Measurements from ENCODE around the gene GALNT11. TPM values are rescaled to one million over a fixed set of nuclear protein-coding genes. Genes with fewer than 3 reads are reported as not detected.

The GALNT11 gene
- total RNA-seq, 1 donor: 15.3 TPM

DNA sequence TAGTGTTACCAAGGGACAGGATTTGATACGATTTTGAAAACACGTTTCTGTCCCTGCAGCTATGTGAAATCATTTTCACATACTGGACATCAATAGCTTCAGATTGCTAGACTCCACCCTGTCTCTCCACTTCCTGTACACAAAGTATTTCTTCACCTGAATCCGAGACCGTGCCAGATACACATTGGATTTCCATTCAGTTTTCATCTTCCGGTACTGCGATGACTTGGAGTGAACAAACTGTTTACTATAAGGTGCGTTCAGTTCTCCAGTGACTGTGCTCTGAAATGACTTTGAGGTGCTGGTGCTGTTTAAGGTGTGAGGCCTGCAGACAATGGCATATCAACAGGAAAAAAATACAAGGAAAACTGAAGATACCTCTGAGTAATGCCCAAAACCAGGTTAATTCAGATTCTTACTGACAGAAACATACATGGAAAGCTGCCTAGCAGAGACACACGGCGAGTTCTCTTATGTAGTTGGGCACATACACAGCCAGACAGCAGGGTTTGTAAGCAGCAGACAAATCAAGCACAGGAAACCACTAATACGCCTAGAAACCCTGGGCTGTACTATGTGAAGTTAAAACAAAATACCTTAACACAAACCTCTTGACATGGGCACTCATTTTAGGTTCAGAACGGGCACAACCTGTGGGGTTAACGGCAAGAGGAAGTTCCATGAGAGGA is 119.2 kb downstream of the GALNT11 start:
- no peak for DNase-seq (ENCODE audit: low read depth in 2 of 3, low spot score in 2 of 3)

GRCh38 chr7:152145853-152146466 is 120.5 kb downstream of the GALNT11 start:
- DNase-seq (ENCODE audit: low read depth in 2 of 3, low spot score in 2 of 3): peak in 2 of 3 donors; percentile 18 to 51

- DNase-seq (ENCODE audit: low read depth in 2 of 3, low spot score in 2 of 3): no peak
Observed at GRCh38 chr7:152148706-152149105, 123.2 kb downstream of the GALNT11 start.

DNA sequence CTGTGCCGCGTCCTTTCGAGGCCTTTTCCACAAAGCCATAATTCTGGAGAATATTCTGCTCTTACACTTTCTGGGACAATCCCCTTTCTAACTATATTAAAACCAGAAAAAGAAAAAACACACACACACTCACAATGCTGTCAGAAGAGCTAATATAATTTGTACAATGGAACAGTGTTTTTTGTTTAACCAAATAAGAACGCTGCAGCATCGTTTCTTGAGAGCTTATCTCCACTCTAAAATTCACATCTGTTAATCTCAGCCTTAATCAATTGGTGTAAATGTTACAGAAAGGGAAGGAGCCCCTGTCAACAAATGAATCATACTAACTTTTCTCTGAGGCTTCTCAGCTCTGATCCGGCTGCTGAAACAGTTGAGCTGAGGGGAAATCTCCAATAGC is 123.9 kb downstream of the GALNT11 start:
- DNase-seq (ENCODE audit: low read depth in 2 of 3, low spot score in 2 of 3): no peak

GRCh38 chr7:152152267-152152666 is 126.8 kb downstream of the GALNT11 start:
- no peak for DNase-seq (ENCODE audit: low read depth in 2 of 3, low spot score in 2 of 3)

GRCh38 chr7:152158801-152159587 is 133.5 kb downstream of the GALNT11 start:
- peak in 1 of 3 donors; percentile 11 for DNase-seq (ENCODE audit: low read depth in 2 of 3, low spot score in 2 of 3)

DNA sequence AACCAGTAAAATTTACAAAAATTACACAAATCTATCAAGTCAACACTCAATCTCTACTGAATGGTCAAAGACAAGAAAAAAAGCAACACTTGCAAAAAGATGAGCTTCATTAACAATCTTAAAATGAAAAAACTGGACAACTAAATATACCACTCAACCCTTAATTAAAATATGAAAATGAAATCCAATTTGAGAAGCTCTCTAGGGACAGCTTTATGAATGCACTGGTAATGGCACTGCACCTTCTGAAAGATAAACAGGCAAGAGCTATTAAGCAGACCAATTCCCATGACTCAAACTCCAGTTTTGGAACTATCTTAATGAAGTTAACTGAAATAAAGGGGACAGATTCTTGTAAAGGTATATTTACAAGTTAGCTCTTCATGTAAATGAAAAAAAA is 135.7 kb downstream of the GALNT11 start:
- DNase-seq (ENCODE audit: low read depth in 2 of 3, low spot score in 2 of 3): no peak

DNA sequence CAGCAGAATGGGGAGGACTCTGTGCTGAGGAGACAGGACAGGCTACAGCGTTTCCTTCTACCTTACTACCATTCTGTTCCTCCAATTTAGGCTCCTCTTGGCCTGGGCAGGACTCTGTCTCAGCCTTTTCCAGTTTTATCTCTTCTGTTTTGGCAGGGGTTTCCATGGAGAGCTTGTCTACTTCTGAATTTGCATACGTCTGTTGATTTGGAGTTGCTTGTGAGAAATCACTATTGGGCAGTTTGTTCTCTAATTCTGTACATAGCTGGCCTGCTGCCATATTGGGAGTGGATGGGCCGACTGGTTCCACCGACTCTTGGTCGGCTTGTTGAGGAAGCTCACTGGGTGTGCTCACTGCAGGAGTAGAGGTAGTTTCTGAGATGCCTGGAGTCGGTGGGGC is 136.8 kb downstream of the GALNT11 start:
- no peak for DNase-seq (ENCODE audit: low read depth in 2 of 3, low spot score in 2 of 3)

Small RNAs within 50 kb of the gene (small RNA-seq; reads per million reads assigned to genes)
- not detected for gene RF00017

Other genes with a start within 250 kb of the GALNT11 start
- 13.2 TPM for gene PRKAG2, start 148.6 kb upstream of the GALNT11 start, total RNA-seq
- not detected for gene GALNTL5, start 69.2 kb upstream of the GALNT11 start, total RNA-seq